Breast epithelium (tissue), 3 donors: Measurements from ENCODE around the gene PARD6A.

ENCODE experiments used
- POLR2AphosphoS5 ChIP-seq, 3 donors: sonication (generic); formaldehyde crosslinking; IDR thresholded peaks; one replicate each; pipeline ENCODE4 v1.6.1; 2017; ENCODE audit warnings: antibody characterized with exemption in 3 of 3
- TF ChIP-seq, protein P1 (sequence below), 3 donors: fragments of 450-650 bp; IDR thresholded peaks; one replicate each; pipeline ENCODE4 v1.5.1; 2016 to 2017; ENCODE audit warnings: antibody characterized with exemption in 3 of 3, mild to moderate bottlenecking in 3 of 3, moderate library complexity in 3 of 3

DNA sequence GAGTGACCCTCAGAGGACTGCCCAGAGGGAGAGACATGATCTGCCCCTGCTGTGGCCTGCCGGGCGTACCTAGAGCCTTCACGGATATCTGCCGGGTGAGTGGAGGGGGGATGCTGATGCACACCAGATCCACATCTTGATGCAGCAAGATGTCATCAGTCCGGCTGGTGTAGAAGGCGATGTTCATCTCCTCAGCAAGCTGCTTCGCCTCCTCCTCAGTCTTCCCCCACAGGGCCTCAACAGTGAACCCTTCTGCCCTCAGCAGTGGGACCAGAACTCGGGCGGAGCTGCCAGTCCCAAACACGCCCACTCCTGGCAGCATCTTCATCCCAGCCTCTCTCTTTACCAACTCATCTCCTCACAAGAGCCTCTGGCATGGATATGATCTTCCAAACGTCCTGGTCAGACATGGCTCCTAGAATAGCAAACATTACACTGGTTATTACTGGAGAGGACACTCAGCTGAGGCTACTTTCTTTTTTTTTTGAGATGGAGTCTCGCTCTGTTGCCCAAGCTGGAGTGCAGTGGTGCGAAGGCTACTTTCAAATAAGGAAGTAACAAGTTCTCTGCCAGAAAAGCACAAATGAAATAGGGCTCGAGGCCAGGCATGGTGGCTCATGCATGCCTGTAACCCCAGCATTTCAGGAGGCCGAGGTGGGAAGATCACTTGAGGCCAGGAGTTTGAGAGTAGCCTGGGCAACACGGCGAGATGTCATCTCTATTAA lies 24.8 kb downstream of the PARD6A start:
- no peak for TF ChIP-seq POLR2AphosphoS5 (IDR thresholded peaks at IDR 0.05)
- TF ChIP-seq, protein P1, sequence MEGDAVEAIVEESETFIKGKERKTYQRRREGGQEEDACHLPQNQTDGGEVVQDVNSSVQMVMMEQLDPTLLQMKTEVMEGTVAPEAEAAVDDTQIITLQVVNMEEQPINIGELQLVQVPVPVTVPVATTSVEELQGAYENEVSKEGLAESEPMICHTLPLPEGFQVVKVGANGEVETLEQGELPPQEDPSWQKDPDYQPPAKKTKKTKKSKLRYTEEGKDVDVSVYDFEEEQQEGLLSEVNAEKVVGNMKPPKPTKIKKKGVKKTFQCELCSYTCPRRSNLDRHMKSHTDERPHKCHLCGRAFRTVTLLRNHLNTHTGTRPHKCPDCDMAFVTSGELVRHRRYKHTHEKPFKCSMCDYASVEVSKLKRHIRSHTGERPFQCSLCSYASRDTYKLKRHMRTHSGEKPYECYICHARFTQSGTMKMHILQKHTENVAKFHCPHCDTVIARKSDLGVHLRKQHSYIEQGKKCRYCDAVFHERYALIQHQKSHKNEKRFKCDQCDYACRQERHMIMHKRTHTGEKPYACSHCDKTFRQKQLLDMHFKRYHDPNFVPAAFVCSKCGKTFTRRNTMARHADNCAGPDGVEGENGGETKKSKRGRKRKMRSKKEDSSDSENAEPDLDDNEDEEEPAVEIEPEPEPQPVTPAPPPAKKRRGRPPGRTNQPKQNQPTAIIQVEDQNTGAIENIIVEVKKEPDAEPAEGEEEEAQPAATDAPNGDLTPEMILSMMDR (IDR thresholded peaks at IDR 0.05) = no peak
